H1 (cell line): ENCODE data around the gene UGT1A3. TPM values are rescaled to one million over a fixed set of nuclear protein-coding genes. Genes with fewer than 3 reads are reported as not detected.

ENCODE experiments used
- CTCF ChIA-PET: fragments of 300-600 bp; sonication (Branson Sonifier 250); formaldehyde crosslinking; loops from one replicate; lab custom pipeline; 2021; ENCODE audit not compliant: partially characterized antibody; lab: Charles Lee
- POLR2A ChIA-PET: fragments of 300-600 bp; sonication (Branson Sonifier 250); formaldehyde crosslinking; loops from one replicate; lab custom pipeline; 2021; ENCODE audit warnings: inconsistent platforms; ENCODE audit not compliant: partially characterized antibody; lab: Charles Lee
- DNase-seq, 2 experiments: peaks; one replicate each; pipeline versions ENCODE4 v3.0.0 to v3.0.0-alpha.2; 2010 to 2022; ENCODE audit warnings: low spot score in 2 of 2, low read depth in 1 of 2, mixed read lengths in 1 of 2
- FAIRE-seq: peaks from 2 replicates; lab custom pipeline; 2011; peaks lifted over from hg19 to GRCh38; lab: Jason Lieb, UNC
- H2AFZ ChIP-seq: 2 replicates; pipeline ENCODE4 v1.8.1; 2012; ENCODE audit warnings: low read length, inconsistent platforms
- H2AK5ac ChIP-seq: 2 replicates; pipeline ENCODE4 v1.6.1; 2013; ENCODE audit warnings: low read depth, low read length
- H2BK120ac ChIP-seq: replicated peaks from 2 replicates; pipeline ENCODE3; 2013; ENCODE audit warnings: low read depth, low read length, inconsistent platforms
- H2BK12ac ChIP-seq: 2 replicates; pipeline ENCODE4 v1.6.1; 2013; ENCODE audit warnings: low read depth, low read length
- H2BK15ac ChIP-seq: 2 replicates; pipeline ENCODE4 v1.6.1; 2013; ENCODE audit warnings: low read length
- H2BK20ac ChIP-seq: 2 replicates; pipeline ENCODE4 v1.6.1; 2013; ENCODE audit warnings: low read length
- H2BK5ac ChIP-seq: 2 replicates; pipeline ENCODE4 v1.6.1; 2013; ENCODE audit warnings: low read depth, low read length
- H3K14ac ChIP-seq: 2 replicates; pipeline ENCODE4 v1.6.1; 2013; ENCODE audit warnings: inconsistent platforms; ENCODE audit not compliant: insufficient read length
- H3K18ac ChIP-seq: 2 replicates; pipeline ENCODE4 v1.6.1; 2013; ENCODE audit warnings: low read length; ENCODE audit errors: extremely low read depth
- H3K23ac ChIP-seq: 2 replicates; pipeline ENCODE4 v1.6.1; 2013; ENCODE audit warnings: inconsistent platforms; ENCODE audit not compliant: insufficient read length
- H3K23me2 ChIP-seq: 2 replicates; pipeline ENCODE4 v1.6.1; 2013; ENCODE audit warnings: low read depth, low read length
- H3K27ac ChIP-seq: 2 replicates; pipeline ENCODE4 v1.6.1; 2011; ENCODE audit warnings: low read depth, low read length, inconsistent platforms
- H3K27me3 ChIP-seq, 4 experiments: replicated peaks in 1 of 4; 1 replicate in 1 of 4; 2 replicates in 3 of 4; pipeline versions ENCODE4 v1.6.1 to v1.8.1; 2011 to 2013; ENCODE audit warnings: low read length in 3 of 4, mild to moderate bottlenecking in 3 of 4, inconsistent platforms in 2 of 4, mixed read lengths in 2 of 4, moderate library complexity in 1 of 4; ENCODE audit not compliant: control insufficient read depth in 3 of 4, insufficient read depth in 3 of 4; ENCODE audit errors: extremely low read depth in 1 of 4
- H3K36me3 ChIP-seq, 4 experiments: 2 replicates each; pipeline versions ENCODE4 v1.6.1 to v1.8.1; 2011 to 2013; ENCODE audit warnings: mild to moderate bottlenecking in 4 of 4, low read length in 3 of 4, moderate library complexity in 2 of 4, control low read depth in 1 of 4, inconsistent platforms in 1 of 4; ENCODE audit not compliant: insufficient read depth in 4 of 4, control insufficient read depth in 2 of 4
- H3K4ac ChIP-seq: replicated peaks from 2 replicates; pipeline ENCODE3; 2013; ENCODE audit warnings: low read length, low read depth, mixed read lengths, inconsistent platforms; ENCODE audit not compliant: insufficient read length
- H3K4me1 ChIP-seq, 4 experiments: replicated peaks in 1 of 4; 1 replicate in 1 of 4; 2 replicates in 3 of 4; pipeline versions ENCODE4 v1.6.1 to v1.8.1; 2011 to 2013; ENCODE audit warnings: low read length in 3 of 4, inconsistent platforms in 2 of 4, mixed read lengths in 1 of 4; ENCODE audit not compliant: insufficient read depth in 4 of 4, control insufficient read depth in 3 of 4
- H3K4me2 ChIP-seq, 2 experiments: 2 replicates each; pipeline versions ENCODE4 v1.6.1 to v1.8.1; 2011 to 2013; ENCODE audit warnings: low read depth in 2 of 2, low read length in 2 of 2, control low read depth in 1 of 2, inconsistent platforms in 1 of 2, mild to moderate bottlenecking in 1 of 2; ENCODE audit not compliant: insufficient read depth in 1 of 2
- H3K4me3 ChIP-seq, 4 experiments: fragments of 200-600, 300-600 bp in 1 of 4; sonication (generic), shearing (Covaris generic), sonication (Bioruptor Twin) in 1 of 4; 2 replicates each; pipeline versions ENCODE4 v1.5.1 to v1.8.1; 2011 to 2016; ENCODE audit warnings: low read length in 4 of 4, low read depth in 3 of 4, control low read depth in 2 of 4, inconsistent platforms in 2 of 4, mild to moderate bottlenecking in 2 of 4, mixed read lengths in 1 of 4, moderate library complexity in 1 of 4; ENCODE audit not compliant: insufficient read depth in 2 of 4; ENCODE audit errors: extremely low read depth in 1 of 4
- H3K56ac ChIP-seq: replicated peaks from 2 replicates; pipeline ENCODE3; 2013; ENCODE audit warnings: low read depth, mild to moderate bottlenecking, mixed read lengths, low read length, inconsistent platforms; ENCODE audit not compliant: insufficient read length
- H3K79me1 ChIP-seq: 2 replicates; pipeline ENCODE4 v1.6.1; 2013; ENCODE audit warnings: low read depth, low read length, control low read depth
- H3K79me2 ChIP-seq, 2 experiments: 2 replicates each; pipeline versions ENCODE4 v1.6.1 to v1.8.1; 2012 to 2013; ENCODE audit warnings: low read length in 2 of 2, mild to moderate bottlenecking in 2 of 2, inconsistent platforms in 1 of 2; ENCODE audit not compliant: insufficient read depth in 2 of 2, control insufficient read depth in 1 of 2
- H3K9ac ChIP-seq, 4 experiments: replicated peaks in 1 of 4; 1 replicate in 1 of 4; 2 replicates in 3 of 4; pipeline versions ENCODE4 v1.6.1 to v1.8.1; 2011 to 2013; ENCODE audit warnings: low read depth in 3 of 4, low read length in 3 of 4, control low read depth in 2 of 4, mild to moderate bottlenecking in 2 of 4, moderate library complexity in 2 of 4, inconsistent platforms in 1 of 4; ENCODE audit errors: extremely low read depth in 1 of 4
- H3K9me3 ChIP-seq, 2 experiments: 2 replicates each; pipeline versions ENCODE4 v1.6.1 to v1.8.1; 2012 to 2013; ENCODE audit warnings: mild to moderate bottlenecking in 2 of 2, moderate library complexity in 2 of 2, control low read depth in 1 of 2, inconsistent platforms in 1 of 2, low read depth in 1 of 2, low read length in 1 of 2, mixed read lengths in 1 of 2; ENCODE audit not compliant: insufficient read depth in 2 of 2
- H4K20me1 ChIP-seq, 2 experiments: replicated peaks in 1 of 2; 2 replicates each; pipeline versions ENCODE3 to v1.8.1; 2011 to 2013; ENCODE audit warnings: inconsistent platforms in 2 of 2, low read length in 2 of 2, mild to moderate bottlenecking in 1 of 2; ENCODE audit not compliant: insufficient read depth in 2 of 2, control insufficient read depth in 1 of 2
- H4K5ac ChIP-seq: 2 replicates; pipeline ENCODE4 v1.6.1; 2013; ENCODE audit warnings: low read length, low read depth, mixed read lengths, inconsistent platforms; ENCODE audit not compliant: insufficient read length
- H4K8ac ChIP-seq: 2 replicates; pipeline ENCODE4 v1.8.0; 2013; ENCODE audit warnings: mild to moderate bottlenecking, moderate library complexity, low read length, inconsistent platforms; ENCODE audit not compliant: insufficient read depth; ENCODE audit errors: extremely low read depth
- H4K91ac ChIP-seq: replicated peaks from 2 replicates; pipeline ENCODE3; 2013; ENCODE audit warnings: low read length, mixed read lengths, inconsistent platforms; ENCODE audit not compliant: insufficient read length
- ATF2 ChIP-seq: IDR thresholded peaks from 2 replicates; pipeline ENCODE4 v1.6.1; 2012; ENCODE audit warnings: low read length, inconsistent platforms
- CHD2 ChIP-seq: IDR thresholded peaks from 2 replicates; pipeline ENCODE4 v1.6.1; 2012; ENCODE audit warnings: low read length, improper control_type of control experiment
- CREB1 ChIP-seq: IDR thresholded peaks from 2 replicates; pipeline ENCODE4 v1.6.1; 2012; ENCODE audit warnings: inconsistent platforms
- EP300 ChIP-seq, 2 experiments: IDR thresholded peaks; 1 replicate in 1 of 2; 2 replicates in 1 of 2; pipeline ENCODE4 v1.6.1; 2011 to 2012; ENCODE audit warnings: low read depth in 2 of 2, low read length in 2 of 2, mild to moderate bottlenecking in 2 of 2, borderline replicate concordance in 1 of 2, inconsistent platforms in 1 of 2, moderate library complexity in 1 of 2
- HDAC6 ChIP-seq: IDR thresholded peaks from one replicate; pipeline ENCODE4 v1.7.1; 2012; ENCODE audit warnings: low read depth, mild to moderate bottlenecking, inconsistent platforms, low read length, moderate library complexity
- JUND ChIP-seq: IDR thresholded peaks from 2 replicates; pipeline ENCODE4 v1.6.1; 2011; ENCODE audit warnings: mild to moderate bottlenecking, improper control_type of control experiment, low read length
- MAFK ChIP-seq: IDR thresholded peaks from 2 replicates; pipeline ENCODE4 v1.6.1; 2012; ENCODE audit warnings: low read depth, mild to moderate bottlenecking, improper control_type of control experiment, low read length
- NANOG ChIP-seq: IDR thresholded peaks from 2 replicates; pipeline ENCODE4 v1.6.1; 2011; ENCODE audit warnings: low read length, low read depth, mild to moderate bottlenecking, inconsistent platforms; ENCODE audit not compliant: insufficient read depth, poor library complexity, severe bottlenecking
- RAD21 ChIP-seq, 2 experiments: IDR thresholded peaks in 1 of 2; conservative IDR thresholded peaks in 1 of 2; 2 replicates each; pipeline ENCODE4 v1.6.1; 2011; ENCODE audit warnings: low read depth in 2 of 2, low read length in 2 of 2, improper control_type of control experiment in 1 of 2, inconsistent platforms in 1 of 2, mild to moderate bottlenecking in 1 of 2, moderate library complexity in 1 of 2
- SP4 ChIP-seq: IDR thresholded peaks from 2 replicates; pipeline ENCODE4 v1.6.1; 2012; ENCODE audit warnings: low read length, inconsistent platforms
- TCF12 ChIP-seq: IDR thresholded peaks from 2 replicates; pipeline ENCODE4 v1.6.1; 2011; ENCODE audit warnings: low read depth, mild to moderate bottlenecking, low read length
- TEAD4 ChIP-seq: IDR thresholded peaks from 2 replicates; pipeline ENCODE4 v1.6.1; 2012; ENCODE audit warnings: low read depth, low read length, inconsistent platforms, mixed read lengths
- ZNF274 ChIP-seq: IDR thresholded peaks from 2 replicates; pipeline ENCODE4 v1.7.0; 2012; ENCODE audit warnings: low read length, borderline replicate concordance; ENCODE audit errors: extremely low read depth
- WGBS, 2 experiments: shearing (Covaris generic) in 1 of 2; methylation state at CpG; one replicate each; pipeline versions ENCODE4 v1.1.6 to v1.1.7; 2013 to 2015; ENCODE audit warnings: low lambda C conversion rate in 2 of 2, mixed read lengths in 2 of 2, inconsistent platforms in 1 of 2, low coverage in 1 of 2, missing lambda C conversion rate in 1 of 2; ENCODE audit not compliant: insufficient replicate concordance in 2 of 2, insufficient coverage in 1 of 2, insufficient read length in 1 of 2; ENCODE audit errors: extremely low coverage in 1 of 2, missing lambda C conversion rate in 1 of 2; 5-methylcytosine and 5-hydroxymethylcytosine counted together
- polyA plus RNA-seq, 7 experiments: library from polyadenylated mRNA; depleted of rRNA in 3 of 7; stranded (reverse) in 5 of 7; unstranded in 2 of 7; fragments of >200 nt in 5 of 7; fragments of 200-250 nt in 2 of 7; gene quantifications; 1 replicate in 5 of 7; 2 replicates in 1 of 7; 4 replicates in 1 of 7; pipeline versions ENCODE4 v1.2.1 to v1.2.3, GENCODE V29; 2011 to 2013; ENCODE audit warnings: missing spikeins in 2 of 7, mixed read lengths in 2 of 7
- total RNA-seq: library from RNA; stranded (reverse); fragmentation: NEBNext Ultra II Directional; extraction: Animal tissue kit (Norgen Biotek cat#: 25700); gene quantifications from 2 replicates; pipeline ENCODE4 v1.2.1, GENCODE V29; 2021

Gene UGT1A3
- total and polyA plus RNA-seq, 2 of the 8 experiments (the other 6 are each of a cell fraction or from before 2014, with no cell fraction given) = not detected

DNA sequence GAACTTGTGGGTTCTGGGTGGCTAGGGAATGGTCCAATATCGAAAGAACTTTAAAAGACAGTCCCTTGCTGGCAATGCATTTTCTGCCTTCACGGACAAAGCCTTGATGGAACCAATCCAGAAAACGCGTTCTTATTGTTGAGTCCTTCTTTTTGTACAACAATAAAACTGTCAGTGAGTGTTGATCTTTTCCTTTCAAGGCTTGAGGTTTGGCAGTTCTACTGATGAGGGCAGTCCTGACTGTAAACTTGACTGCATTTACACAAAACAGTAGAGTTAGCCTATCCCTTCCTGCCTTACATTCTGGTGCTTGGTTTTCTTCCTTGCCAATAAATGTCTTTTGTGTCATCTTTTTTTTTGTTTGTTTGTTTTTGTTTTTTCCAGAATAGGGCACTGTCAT, 49.6 kb upstream of the UGT1A3 start:
- Histone ChIP-seq H3K18ac (no peak overlapping the region), H3K23ac (no peak overlapping the region), H2AK5ac (no peak overlapping the region), H3K4me1 (no peaks in the 10 kb centered on the region; a peak in 1 of 7 replicates), H3K27ac (no peak overlapping the region), H3K56ac (no peak overlapping the region), H3K4me3 (no peak overlapping the region), H2AFZ (no peak overlapping the region), H3K23me2 (no peaks in the 10 kb centered on the region), H3K4me2 (no peak overlapping the region), H3K36me3 (no peaks in the 10 kb centered on the region), H4K5ac (no peak overlapping the region), H2BK5ac (no peak overlapping the region), H4K8ac (no peak overlapping the region), H4K91ac (no peak overlapping the region), H3K27me3 (no peaks in the 10 kb centered on the region), H2BK20ac (no peak overlapping the region), H3K14ac (no peak overlapping the region), H2BK12ac (no peak overlapping the region), H4K20me1 (no peaks in the 10 kb centered on the region), H3K79me2 (no peaks in the 10 kb centered on the region), H3K4ac (no peak overlapping the region), H2BK15ac (no peak overlapping the region), H3K9ac (no peak overlapping the region), H3K9me3 (no peaks in the 10 kb centered on the region), H2BK120ac (no peak overlapping the region), H3K79me1 (no peaks in the 10 kb centered on the region)
- ChIA-PET POLR2A (no interaction called here), CTCF (no interaction called here)
- FAIRE-seq (no peak), DNase-seq (no peak)
- 77% methylated on average over 4 of the region's 4 CpGs; no CpG with 5 or more reads in 1 of the 2 experiments for WGBS, 2 experiments
- TF ChIP-seq RAD21 (IDR thresholded peaks at IDR 0.05 in 1 of 2, conservative IDR thresholded peaks at IDR 0.05 in 1 of 2; ENCODE audit: low read depth in 2 of 2, low read length in 2 of 2) (no peak), TCF12 (no peak), HDAC6 (no peak), MAFK (no peak), EP300 (IDR thresholded peaks at IDR 0.05; ENCODE audit: borderline replicate concordance in 1 of 2, low read depth in 2 of 2, low read length in 2 of 2) (no peak), ZNF274 (no peak), ATF2 (no peak), CHD2 (no peak), JUND (no peak), SP4 (no peak), NANOG (no peak), TEAD4 (no peak), CREB1 (no peak)
